HG03196 (cell line): ENCODE data around the gene C1QTNF2.
"Not testable (repeated sequence)": the region's sequence is repeated elsewhere in the genome, so short reads cannot be mapped to it uniquely, and the experiment has no call there.

Experiments used
- ATAC-seq: cut with Tn5 transposase; IDR thresholded peaks from one replicate; pipeline ENCODE4 v1.9.1; 2021; ENCODE audit not compliant: unreplicated experiment

Gene C1QTNF2

DNA sequence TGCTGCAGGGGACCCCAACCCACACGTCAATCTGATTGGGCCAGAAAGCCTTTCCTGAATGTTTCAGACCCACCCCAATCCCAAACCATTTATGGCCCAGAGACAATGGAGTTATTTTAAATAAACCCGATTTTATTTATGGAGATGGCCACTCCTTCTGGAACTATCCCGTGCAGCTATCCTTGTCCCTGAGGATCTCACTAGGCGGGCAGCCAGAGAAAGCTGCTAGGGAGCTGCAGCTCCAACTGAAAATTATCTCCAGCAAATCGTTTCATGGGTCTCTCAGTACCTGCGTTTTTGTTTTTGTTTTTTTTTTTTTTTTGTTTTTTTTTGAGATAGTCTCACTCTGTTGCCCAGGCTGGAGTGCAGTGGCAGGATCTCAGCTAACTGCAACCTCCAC lies 23.0 kb downstream of the C1QTNF2 start:
- no peak for ATAC-seq

DNA sequence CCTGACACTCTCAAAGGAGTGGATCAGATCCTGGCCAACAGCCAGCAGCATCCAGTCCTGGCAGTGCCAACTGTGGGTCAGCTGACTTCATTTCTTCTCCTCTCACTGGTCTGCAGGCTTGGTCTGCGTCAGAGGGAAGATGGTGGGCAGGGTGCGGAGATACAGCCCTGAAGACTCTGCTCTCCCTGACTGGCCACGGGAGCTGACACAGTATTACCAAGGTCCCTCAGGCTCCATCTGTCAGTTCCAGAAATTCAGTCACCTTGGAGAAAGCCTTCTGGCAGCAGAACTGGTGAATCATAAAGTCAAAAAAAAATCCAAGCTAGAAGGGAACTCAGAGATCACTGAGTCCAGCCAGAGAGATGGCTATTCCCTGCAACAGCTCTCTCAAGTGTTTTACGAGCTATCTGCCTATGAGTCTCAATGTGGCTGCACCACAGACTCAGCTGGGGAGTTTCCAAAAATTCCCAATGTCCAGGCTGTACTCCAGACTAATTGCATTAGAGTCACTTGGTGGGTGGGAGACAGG lies 27.9 kb downstream of the C1QTNF2 start:
- no peak for ATAC-seq

DNA sequence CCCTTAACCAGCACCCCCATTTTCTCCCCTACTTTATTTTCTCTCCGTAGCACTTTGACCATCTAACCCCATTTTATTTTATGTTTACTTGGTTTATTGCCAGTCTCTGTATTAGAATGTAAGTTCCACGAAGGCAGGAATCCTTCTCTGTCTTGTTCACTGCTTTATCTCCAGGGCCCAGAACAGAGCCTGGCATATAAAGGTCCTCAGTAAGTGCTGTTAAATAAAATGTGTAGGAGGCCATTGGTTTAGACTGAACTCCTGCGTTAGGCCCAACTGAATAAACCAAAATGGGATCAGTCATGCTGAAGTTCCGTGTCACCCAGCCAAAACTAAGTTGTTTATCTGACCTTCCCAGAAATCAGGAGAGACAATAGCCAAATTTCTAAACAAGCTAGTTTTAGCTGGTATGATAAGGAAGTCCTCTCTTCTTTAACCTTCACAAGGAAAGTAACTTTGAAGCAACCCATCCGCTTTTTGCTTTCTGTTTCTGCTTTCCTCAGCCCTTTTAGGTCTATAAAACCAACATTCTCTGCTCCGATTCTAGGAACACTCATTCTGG lies 29.0 kb downstream of the C1QTNF2 start:
- no peak for ATAC-seq

DNA sequence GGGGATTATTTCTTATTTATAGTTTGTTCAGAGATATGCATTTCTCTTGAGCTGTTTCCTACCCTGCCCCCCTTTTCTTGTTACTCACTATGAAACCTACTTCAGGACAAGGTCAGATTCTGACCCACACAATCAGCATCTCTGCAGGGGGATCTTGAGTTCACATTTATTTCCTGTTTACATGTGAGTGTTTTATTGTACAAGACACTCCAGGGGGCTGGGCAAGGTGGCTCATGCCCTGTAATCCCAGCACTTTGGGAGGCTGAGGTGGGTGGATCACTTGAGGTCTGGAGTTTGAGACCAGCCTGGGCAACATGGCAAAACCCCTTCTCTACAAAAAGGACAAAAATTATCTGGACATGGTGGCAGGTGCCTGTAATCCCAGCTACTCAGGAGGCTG lies 29.9 kb downstream of the C1QTNF2 start:
- ATAC-seq: not testable (repeated sequence)

DNA sequence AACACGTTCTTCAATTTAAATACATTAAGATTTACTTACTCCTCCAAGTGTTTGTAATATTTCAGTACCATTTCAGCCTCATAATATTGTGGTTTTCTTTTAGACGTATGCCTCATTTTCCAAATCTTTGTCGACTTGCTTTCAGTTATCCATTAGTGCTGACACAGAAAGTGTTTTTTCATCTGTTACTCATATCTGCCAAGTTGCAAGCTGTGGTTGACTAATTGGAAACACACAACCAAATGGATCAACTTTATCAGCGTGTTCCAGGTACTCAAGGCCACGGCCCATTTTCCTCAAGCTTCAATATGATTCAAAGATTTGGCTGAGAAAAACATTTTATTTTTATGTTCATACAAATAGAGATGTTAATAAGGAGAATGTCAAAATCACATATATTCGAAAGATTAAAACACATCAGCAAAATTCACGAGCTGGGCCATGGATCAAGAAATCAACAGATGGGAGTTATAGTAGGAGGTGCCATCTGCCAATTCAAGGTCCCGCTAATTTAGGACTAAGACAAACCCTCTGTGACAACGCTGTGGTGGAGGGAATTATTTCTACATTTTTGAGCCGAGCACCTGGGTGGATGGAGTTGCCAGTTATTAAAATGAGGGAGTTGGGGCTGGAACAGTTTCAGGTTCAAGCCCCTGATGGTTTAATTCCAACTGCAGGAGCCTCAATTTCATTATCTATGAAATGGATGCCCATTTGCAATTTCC lies 30.9 kb downstream of the C1QTNF2 start:
- ATAC-seq: no peak

DNA sequence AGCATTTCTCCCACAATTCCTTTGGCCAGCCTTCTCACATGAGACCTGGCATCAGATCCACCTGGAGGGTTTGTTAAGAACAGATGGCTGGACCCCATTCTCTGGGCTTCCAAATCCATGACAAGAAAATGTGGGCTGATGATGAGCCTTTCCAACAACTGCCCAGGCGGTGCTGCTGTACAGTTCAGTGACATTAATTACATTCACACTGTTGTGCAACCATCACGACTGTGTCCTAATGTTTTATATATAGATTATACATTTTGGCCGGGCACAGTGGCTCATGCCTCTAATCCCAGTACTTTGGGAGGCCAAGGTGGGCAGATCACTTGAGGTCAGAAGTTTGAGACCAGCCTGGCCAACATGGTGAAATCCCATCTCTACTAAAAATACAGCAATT lies 35.7 kb downstream of the C1QTNF2 start:
- ATAC-seq: not testable (repeated sequence)

DNA sequence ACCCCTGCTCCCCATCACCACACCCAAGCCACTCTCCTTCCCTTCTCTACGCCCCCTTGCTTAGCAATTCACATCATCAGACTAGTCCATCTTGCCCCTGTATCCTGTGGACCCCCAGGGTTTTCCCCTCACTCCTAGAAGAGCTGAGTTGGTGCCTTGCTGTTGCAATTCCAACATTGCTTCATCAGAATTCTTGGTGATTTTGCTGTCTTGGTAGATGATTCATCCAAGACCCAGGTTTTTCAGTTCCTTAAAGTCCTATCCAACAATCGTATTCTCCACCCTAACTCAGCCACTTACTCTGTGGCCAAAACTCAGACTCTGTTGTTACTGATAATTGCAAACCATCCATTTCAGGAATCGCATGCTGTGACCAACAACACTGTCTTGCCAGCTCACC lies 36.7 kb downstream of the C1QTNF2 start:
- ATAC-seq: no peak

DNA sequence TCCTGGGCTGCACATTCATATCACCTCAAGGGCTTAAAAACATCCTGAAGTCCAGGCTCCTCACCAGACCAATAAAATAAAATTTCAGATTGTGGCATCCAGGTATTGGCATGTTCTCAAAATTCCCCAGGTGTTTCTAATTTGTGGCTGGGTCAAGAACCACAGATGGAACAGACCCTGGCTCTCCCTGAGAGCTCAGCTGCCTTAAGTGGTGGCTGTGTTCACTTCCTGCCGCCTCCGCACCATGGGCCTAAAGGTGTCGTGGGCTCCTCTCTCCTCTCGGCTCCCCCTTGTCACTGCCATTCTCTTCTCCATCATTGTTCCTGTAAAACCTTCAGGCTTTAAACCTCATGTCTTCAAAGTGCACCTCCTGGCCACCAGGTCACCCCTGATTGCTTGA lies 40.2 kb downstream of the C1QTNF2 start:
- no peak for ATAC-seq

DNA sequence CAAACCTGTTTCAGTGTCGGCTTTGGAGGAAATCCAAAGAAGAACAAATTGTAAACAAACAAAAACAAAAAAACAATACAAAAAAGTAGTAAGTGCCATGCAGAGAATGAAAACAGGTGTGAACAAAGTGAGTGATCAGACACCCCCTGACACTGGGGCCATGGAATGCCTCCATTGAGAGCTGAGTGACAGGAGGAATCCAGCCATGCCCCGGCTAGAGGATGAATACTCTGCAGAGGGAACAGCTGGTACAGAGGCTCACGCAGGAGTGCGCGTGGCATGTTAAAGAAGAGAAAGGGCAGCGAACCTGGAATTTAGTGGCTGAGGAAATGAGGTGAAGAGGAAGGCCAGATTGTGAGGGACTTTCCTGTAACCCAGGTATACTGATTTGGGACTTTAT lies 42.6 kb downstream of the C1QTNF2 start:
- no peak for ATAC-seq

DNA sequence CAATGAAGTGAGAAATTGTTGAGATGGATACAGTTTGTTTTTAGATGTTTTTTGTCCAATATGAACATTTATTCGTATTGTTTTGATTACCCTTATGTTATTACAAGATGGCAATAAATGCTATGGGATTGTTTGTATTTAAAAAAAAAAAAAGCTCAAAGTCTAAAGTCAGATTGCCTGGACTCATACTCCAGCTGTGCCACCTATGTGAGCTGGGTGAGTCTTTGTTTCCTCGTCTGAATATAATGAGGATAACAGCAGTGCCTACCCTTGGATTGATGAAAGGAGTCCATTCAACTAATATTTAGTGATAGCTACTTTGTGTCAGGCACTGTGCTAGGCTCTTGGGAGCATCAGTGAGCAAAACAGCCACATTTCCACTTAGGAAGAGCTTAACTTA lies 43.4 kb downstream of the C1QTNF2 start:
- ATAC-seq: no peak

DNA sequence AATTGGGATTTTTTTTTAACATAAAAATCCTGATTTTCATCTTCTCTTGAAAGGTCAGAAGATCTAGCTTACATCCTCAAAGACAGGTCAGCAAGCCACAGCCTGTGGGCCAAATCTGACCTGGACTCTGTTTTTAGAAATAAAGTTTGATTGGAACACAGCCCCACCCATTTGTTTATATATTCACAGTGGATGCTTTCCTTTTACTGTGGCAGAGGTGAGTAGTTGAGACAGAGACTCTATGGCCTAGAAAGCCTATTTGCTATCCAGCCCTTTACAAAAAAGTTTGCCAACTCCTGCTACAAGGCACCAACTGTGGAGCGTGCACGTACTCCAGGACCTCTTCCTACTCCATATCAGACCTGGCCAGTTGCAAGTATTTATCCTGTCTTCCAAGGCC lies 44.7 kb downstream of the C1QTNF2 start:
- no peak for ATAC-seq

DNA sequence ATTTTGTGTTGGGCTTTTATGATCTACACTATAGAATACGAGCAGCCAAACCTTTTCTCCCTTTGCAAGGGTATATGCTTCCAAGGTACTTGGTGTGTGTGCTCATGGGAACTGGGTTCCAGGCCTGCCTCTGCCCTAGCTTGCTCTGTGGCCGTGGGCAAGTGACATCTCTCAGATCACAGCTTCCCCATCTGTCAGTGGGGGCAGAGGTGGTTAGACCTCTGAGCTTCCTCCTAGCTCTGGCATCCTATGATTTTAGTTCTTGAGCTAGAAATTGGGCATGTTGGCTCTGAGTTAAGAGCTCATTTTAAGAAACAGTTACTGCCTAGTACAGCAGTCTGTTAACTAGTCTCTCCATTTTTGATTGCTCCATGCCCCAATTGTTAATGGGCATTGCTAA lies 45.5 kb downstream of the C1QTNF2 start:
- ATAC-seq: no peak

DNA sequence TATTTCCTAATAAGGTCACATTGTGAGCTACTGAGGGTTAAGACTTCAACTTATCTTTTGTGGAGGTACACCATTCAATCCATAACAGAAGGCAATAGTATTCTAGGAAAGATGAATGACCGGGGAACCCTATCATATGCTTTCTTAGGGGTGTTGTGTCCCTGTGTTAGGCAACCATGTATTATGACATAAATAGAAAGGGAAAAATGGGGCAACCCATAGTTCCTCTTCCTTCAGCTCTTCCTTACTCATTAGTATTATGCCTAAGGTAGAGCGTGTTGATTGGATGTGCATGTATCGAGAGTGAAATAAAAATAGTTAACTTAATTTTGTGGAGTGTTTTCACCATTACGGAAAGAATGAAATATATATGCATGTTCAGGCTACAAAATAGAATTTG lies 52.0 kb downstream of the C1QTNF2 start:
- ATAC-seq: no peak

DNA sequence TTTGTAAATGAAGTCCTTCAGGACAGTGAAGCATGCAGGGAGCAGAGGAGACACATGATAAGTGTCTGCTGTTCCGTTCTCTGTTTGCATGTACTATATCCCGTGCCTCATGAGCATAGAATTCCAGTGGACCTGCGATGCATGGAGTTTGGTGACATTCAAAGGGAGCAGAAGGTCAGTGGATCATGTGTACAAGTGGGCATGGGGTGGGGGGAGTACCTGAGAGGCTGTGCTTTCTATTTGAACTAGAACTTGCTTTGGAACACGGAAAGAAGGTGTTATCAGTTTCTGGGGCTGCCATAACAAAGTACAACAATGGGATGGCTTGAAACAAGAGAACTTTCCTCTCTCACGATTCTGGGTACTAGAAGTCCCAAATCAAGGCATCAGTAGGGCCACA lies 53.0 kb downstream of the C1QTNF2 start:
- no peak for ATAC-seq

DNA sequence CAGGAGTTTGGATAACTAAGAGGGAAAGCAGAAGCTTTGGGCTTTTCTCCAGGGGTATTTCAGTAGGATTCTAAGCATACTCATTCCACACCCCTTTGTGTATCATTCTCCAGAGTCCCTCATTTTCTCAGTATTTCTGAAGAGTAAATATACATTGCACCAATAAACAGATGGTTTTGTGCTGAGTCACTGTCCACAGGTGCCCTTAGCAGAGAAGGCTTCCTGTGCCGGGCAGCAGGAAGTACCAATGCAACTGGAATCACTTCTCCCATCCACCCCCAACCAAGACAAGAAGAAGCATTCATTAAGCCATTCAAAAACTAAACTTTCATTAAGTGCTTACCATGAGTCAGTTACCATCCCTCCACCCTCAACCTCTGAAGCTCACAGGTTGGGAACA lies 54.5 kb downstream of the C1QTNF2 start:
- ATAC-seq: no peak

DNA sequence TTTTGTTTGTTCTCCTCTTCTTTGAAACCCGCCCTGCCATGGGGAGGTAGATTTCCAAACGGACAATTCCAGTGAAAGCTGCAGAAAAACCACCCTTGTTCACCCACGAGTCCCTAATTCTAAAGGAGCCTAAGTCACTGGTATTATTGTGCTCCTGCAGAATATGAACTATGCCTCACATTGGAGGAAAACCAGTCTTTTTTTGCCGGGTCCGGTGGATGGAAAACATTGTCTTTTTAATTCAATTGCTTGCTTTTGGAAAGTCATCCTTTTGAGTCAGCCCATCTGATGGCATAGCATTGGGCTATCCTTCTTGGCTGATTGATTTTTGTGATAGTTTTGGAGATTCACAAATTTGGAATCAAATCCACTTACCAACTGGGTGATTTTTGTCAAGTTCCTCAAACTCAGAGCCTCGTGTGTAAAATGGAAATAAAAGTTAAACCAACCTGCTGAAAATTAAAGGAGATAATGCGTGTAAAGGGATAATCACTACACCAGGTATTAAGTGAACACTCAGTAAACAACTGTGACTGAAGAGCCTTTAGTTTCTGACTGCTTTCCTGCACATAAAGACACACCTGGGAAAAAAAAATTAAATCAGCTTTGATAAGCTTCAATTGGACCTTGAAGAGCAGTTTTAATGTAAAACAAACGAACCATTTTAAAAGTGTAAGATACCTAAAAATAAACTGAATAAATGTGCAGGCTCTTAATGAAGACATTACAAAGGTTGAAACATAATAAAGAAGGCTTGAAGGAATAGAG lies 57.3 kb downstream of the C1QTNF2 start:
- ATAC-seq: no peak

DNA sequence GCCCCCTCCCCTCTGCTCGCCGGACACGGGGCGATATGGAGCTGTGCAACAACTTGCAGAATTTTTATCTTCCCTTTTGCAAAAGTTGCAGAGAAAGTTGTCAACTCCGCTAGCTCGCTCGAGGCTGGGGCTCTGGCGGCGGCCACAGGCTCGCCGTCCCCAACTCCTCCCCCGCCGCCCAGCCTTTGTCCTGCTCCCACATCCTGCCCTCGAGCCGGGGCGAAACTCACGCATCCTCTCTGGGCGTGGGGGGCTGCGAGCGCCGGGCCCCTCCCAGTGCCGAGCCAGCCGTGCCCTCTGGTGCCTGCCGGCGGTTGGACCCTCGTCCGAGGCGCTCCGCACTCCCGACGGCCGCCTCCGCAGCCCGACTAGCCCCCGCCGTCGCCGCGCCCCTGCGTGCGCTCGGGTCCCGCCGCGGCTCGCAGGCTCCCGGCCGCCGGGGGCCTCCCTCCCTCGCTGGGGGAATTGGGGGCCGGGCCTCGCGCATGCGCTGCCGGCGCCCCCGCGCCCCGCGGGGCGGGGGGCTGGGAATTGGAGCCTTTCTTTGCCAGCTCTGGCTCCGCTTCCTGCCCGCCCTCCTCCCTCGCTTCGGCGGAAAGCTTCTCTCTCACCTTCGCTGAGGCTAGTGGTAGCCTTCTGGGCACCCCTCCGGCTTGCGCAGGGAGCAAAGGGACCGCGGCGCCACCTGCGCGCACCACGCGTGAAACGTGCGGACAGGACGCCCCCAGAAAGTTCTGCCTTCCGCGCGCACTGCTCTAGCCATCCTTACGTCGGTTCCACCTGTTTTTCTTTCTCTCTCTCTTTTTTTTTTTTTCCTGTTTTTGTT lies 58.1 kb downstream of the C1QTNF2 start, which contains the start of gene CCNJL:
TSS of gene CCNJL (minus strand) at position 431 of the 826 bp plus-strand sequence. CDS start 641 bp downstream, outside the sequence.
- ATAC-seq: peak; percentile 46

DNA sequence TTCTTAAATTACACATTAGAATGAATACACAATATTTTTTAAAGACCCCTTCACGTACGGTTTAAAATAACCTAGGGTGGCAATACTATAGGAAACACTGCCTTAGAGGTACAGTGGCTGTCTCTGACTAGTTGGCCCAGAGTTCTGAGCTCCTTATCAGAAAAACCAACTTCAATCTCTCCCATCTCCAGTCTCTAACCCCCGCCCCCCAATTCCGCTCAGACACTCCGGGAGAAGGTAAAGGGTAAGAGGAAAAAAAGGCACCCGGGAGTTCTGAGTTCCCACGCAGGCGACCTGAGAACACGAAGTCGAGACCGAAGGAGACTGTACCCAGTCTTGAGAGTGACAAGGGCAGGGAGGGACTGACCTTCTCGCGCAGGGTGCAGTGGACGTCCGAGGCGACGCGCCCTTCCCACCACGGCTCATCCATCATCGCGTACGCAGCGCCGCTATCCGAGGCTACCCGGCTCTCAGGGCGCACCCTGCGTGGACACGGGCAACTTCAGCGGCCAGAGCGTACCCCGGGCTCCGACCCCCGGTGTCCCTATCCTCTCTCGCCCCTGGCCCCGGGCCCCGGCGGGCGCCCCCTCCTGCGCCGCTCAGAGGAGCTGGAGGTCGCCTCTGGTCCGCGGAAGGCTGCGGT lies 58.8 kb downstream of the C1QTNF2 start:
- no peak for ATAC-seq

DNA sequence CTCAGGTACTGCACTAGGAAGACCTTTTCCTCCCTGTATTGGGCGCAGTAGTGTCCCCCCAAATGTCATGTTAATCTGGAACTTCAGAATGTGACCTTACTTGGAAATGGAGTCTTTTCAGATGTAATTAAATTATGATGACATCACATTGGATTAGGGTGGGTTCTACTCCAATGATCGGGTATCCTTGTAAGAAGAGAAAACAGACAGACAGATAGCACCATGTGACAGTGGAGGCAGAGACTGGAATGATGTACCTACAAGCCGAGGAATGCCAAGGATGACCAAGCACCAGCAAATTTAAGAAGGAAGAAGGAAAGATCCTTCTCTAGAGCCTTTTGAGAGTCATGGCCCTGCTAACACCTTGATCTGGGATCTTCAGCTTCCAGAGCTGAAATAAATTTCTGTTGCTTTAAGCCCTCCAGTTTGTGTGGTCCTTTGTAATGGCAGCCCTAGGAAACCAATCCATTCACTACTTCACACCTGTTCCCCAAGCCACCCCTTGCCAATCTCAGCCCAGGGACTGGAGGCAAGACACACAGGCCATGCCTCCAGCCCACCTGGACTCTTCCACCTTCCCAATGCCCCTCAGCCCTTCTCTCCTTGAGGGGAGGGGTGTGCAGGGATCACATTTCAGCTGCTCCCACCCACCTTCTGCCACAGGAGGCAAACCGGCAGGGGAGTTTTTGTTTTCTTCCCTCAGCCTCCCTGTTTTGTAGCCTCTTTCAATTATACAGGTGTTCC lies 59.7 kb downstream of the C1QTNF2 start:
- no peak for ATAC-seq

DNA sequence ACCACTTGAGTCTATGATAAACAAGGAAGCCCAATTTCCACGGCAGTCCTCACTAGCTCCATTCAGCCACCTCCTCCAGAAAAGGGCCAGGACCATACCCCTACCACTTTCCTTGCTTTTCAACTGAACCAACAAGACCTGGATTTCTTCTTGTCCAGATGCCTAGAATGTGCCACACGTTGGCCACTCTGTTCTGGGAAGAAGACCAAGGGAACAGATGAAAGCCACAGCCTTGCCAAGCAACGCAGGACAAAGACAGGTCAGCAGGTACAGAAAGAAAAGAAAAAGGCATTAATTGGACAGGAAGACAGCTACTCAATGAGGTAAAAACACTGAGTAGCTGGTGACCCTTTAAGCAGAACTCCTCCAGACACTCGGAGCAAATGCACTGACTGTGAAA lies 60.3 kb downstream of the C1QTNF2 start:
- no peak for ATAC-seq
